Fibroblast of pulmonary artery (primary cell): ENCODE measurements around the gene SNX30.

Source experiments
- DNase-seq: peaks from one replicate; pipeline ENCODE4 v3.0.0-alpha.2; 2010; ENCODE audit warnings: low read depth
- H3K4me3 ChIP-seq: replicated peaks from 2 replicates; pipeline ENCODE4 v1.5.1; 2011; ENCODE audit warnings: low read depth, mild to moderate bottlenecking, control low read depth, low read length, moderate library complexity
- CTCF ChIP-seq: IDR thresholded peaks from 2 replicates; pipeline ENCODE4 v1.5.1; 2011; ENCODE audit warnings: mild to moderate bottlenecking, control low read depth, low read length, inconsistent platforms; ENCODE audit errors: missing control alignments

Gene SNX30

GRCh38 chr9:112860451-112860850 lies 109.9 kb downstream of the SNX30 start:
- no peak overlapping the region for H3K4me3 ChIP-seq
- TF ChIP-seq CTCF, result no peak
- no peak for DNase-seq

- H3K4me3 ChIP-seq, result no peak overlapping the region
- no peak for DNase-seq
- TF ChIP-seq CTCF, result no peak
Measured at GRCh38 chr9:112861155-112861554, 110.6 kb downstream of the SNX30 start.

GRCh38 chr9:112861638-112862555 lies 111.3 kb downstream of the SNX30 start:
- DNase-seq, result peak; percentile 69
- TF ChIP-seq CTCF, result no peak
- no peak overlapping the region for H3K4me3 ChIP-seq

- peak; percentile 62 for DNase-seq
- H3K4me3 ChIP-seq, result no peak overlapping the region
- no peak for TF ChIP-seq CTCF
Measured at GRCh38 chr9:112863214-112863613, 112.7 kb downstream of the SNX30 start.

GRCh38 chr9:112863746-112864145 lies 113.2 kb downstream of the SNX30 start:
- DNase-seq, result no peak
- no peak for TF ChIP-seq CTCF
- no peak overlapping the region for H3K4me3 ChIP-seq

- H3K4me3 ChIP-seq, result no peak overlapping the region
- DNase-seq, result no peak
- no peak for TF ChIP-seq CTCF
Measured at GRCh38 chr9:112864403-112864802, 113.8 kb downstream of the SNX30 start.

- no peak for TF ChIP-seq CTCF
Measured at GRCh38 chr9:112864982-112865381, 114.4 kb downstream of the SNX30 start.

More at GRCh38 chr9:112864982-112865381, 114.4 kb downstream of the SNX30 start:
- no peak overlapping the region for H3K4me3 ChIP-seq
- DNase-seq, result no peak
